ENCODE results near the gene PCED1B.

GRCh38 chr12:47214771-47215170 is 135.3 kb downstream of the PCED1B start:
- TF ChIP-seq CTCF (IDR thresholded peaks at IDR 0.05) (no peak), POLR2A (IDR thresholded peaks at IDR 0.05) (no peak), POLR2AphosphoS5 (IDR thresholded peaks at IDR 0.05) (no peak), EP300 (IDR thresholded peaks at IDR 0.05) (no peak)

Data from upper lobe of left lung (tissue), 4 donors.